Liver (tissue), 9 donors: Measurements from ENCODE around the gene RIGI. TPM values are rescaled to one million over a fixed set of nuclear protein-coding genes. Genes with fewer than 3 reads are reported as not detected.

Experiments used
- DNase-seq: peaks from one replicate; pipeline ENCODE4 v3.0.0-alpha.2; 2017; ENCODE audit warnings: low spot score
- H3K27ac ChIP-seq, 2 donors: one replicate each; pipeline ENCODE4 v1.7.0; 2013; ENCODE audit warnings: inconsistent platforms in 2 of 2, low read length in 2 of 2, control low read depth in 1 of 2, low read depth in 1 of 2, mild to moderate bottlenecking in 1 of 2
- H3K27me3 ChIP-seq, 4 donors: one replicate each; pipeline versions ENCODE4 v1.6.1 to v1.7.0; 2013; ENCODE audit warnings: low read length in 3 of 4, inconsistent platforms in 1 of 4, mild to moderate bottlenecking in 1 of 4, moderate library complexity in 1 of 4; ENCODE audit not compliant: control insufficient read depth in 4 of 4, insufficient read depth in 4 of 4
- H3K36me3 ChIP-seq, 4 donors: one replicate each; pipeline versions ENCODE4 v1.6.1 to v1.7.0; 2013; ENCODE audit warnings: low read length in 3 of 4, mild to moderate bottlenecking in 3 of 4, low read depth in 1 of 4, moderate library complexity in 1 of 4; ENCODE audit not compliant: control insufficient read depth in 4 of 4, insufficient read depth in 3 of 4
- H3K4me1 ChIP-seq, 4 donors: one replicate each; pipeline versions ENCODE4 v1.6.1 to v1.7.0; 2013; ENCODE audit warnings: low read length in 3 of 4, mild to moderate bottlenecking in 3 of 4, moderate library complexity in 1 of 4; ENCODE audit not compliant: control insufficient read depth in 4 of 4, insufficient read depth in 4 of 4
- H3K4me3 ChIP-seq, 3 donors: one replicate each; pipeline versions ENCODE4 v1.6.1 to v1.7.0; 2013; ENCODE audit warnings: low read length in 3 of 3, control low read depth in 1 of 3, low read depth in 1 of 3, mild to moderate bottlenecking in 1 of 3
- H3K9ac ChIP-seq, 2 donors: one replicate each; pipeline ENCODE4 v1.7.0; 2013; ENCODE audit warnings: low read length in 2 of 2, mild to moderate bottlenecking in 2 of 2, moderate library complexity in 2 of 2, control low read depth in 1 of 2, low read depth in 1 of 2
- H3K9me3 ChIP-seq, 4 donors: one replicate each; pipeline versions ENCODE4 v1.6.1 to v1.7.0; 2013; ENCODE audit warnings: low read length in 3 of 4; ENCODE audit not compliant: control insufficient read depth in 4 of 4
- EGR1 ChIP-seq, 2 donors: IDR thresholded peaks; 2 replicates each; pipeline ENCODE4 v1.6.1; 2016 to 2018; ENCODE audit warnings: antibody characterized with exemption in 2 of 2, low read depth in 2 of 2
- FOXA1 ChIP-seq: IDR thresholded peaks from 2 replicates; pipeline ENCODE4 v1.6.1; 2016; ENCODE audit warnings: antibody characterized with exemption
- FOXA2 ChIP-seq: IDR thresholded peaks from 2 replicates; pipeline ENCODE4 v1.6.1; 2016; ENCODE audit warnings: antibody characterized with exemption
- GABPA ChIP-seq, 2 donors: IDR thresholded peaks in 1 of 2; conservative IDR thresholded peaks in 1 of 2; 2 replicates each; pipeline ENCODE4 v1.6.1; 2016; ENCODE audit warnings: antibody characterized with exemption in 2 of 2, mild to moderate bottlenecking in 1 of 2, moderate library complexity in 1 of 2
- HNF4A ChIP-seq, 2 donors: conservative IDR thresholded peaks; 2 replicates each; pipeline ENCODE4 v1.6.1; 2016; ENCODE audit warnings: antibody characterized with exemption in 2 of 2, mild to moderate bottlenecking in 2 of 2
- HNF4G ChIP-seq: IDR thresholded peaks from 2 replicates; pipeline ENCODE4 v1.6.1; 2016; ENCODE audit warnings: antibody characterized with exemption
- JUND ChIP-seq, 2 donors: IDR thresholded peaks; 2 replicates each; pipeline ENCODE4 v1.6.1; 2016; ENCODE audit warnings: antibody characterized with exemption in 2 of 2
- NR2F2 ChIP-seq: IDR thresholded peaks from 2 replicates; pipeline ENCODE4 v1.6.1; 2016; ENCODE audit warnings: antibody characterized with exemption
- RAD21 ChIP-seq, 2 donors: IDR thresholded peaks; 2 replicates each; pipeline ENCODE4 v1.6.1; 2016; ENCODE audit warnings: antibody characterized with exemption in 2 of 2, mild to moderate bottlenecking in 2 of 2
- RXRA ChIP-seq, 2 donors: IDR thresholded peaks; 2 replicates each; pipeline ENCODE4 v1.6.1; 2017 to 2018; ENCODE audit warnings: antibody characterized with exemption in 2 of 2, mild to moderate bottlenecking in 1 of 2
- SP1 ChIP-seq: IDR thresholded peaks from 2 replicates; pipeline ENCODE4 v1.6.1; 2018; ENCODE audit warnings: antibody characterized with exemption, mild to moderate bottlenecking
- TAF1 ChIP-seq: conservative IDR thresholded peaks from 2 replicates; pipeline ENCODE4 v1.6.1; 2016; ENCODE audit warnings: antibody characterized with exemption, mild to moderate bottlenecking
- YY1 ChIP-seq: IDR thresholded peaks from 2 replicates; pipeline ENCODE4 v1.6.1; 2016; ENCODE audit warnings: antibody characterized with exemption, mild to moderate bottlenecking
- WGBS: extraction: QIAGEN DNeasy Blood & Tissue Kit; methylation state at CpG from one replicate; pipeline ENCODE4 v1.1.7; 2013; 5-methylcytosine and 5-hydroxymethylcytosine counted together
- polyA plus RNA-seq, 2 donors: library from polyadenylated mRNA; stranded (reverse) in 1 of 2; unstranded in 1 of 2; fragments of 200-250 nt in 1 of 2; fragments of >200 nt in 1 of 2; fragmentation: Nextera tagmentation in 1 of 2; extraction: Ambion mirVana in 1 of 2; gene quantifications; one replicate each; pipeline versions ENCODE4 v1.2.1 to v1.2.3, GENCODE V29; 2013 to 2015
- total RNA-seq, 2 donors: library from RNA; depleted of rRNA; stranded (reverse); fragments of >200 nt; gene quantifications; one replicate each; pipeline ENCODE4 v1.2.3, GENCODE V29; 2014
- TF ChIP-seq, protein P1 (sequence below): fragments of 150-350 bp; IDR thresholded peaks from 2 replicates; pipeline ENCODE4 v1.5.1; 2017; ENCODE audit warnings: improper control_type of control experiment, low read depth, low read length; ENCODE audit not compliant: missing input control
- TF ChIP-seq, protein P2 (sequence below): IDR thresholded peaks from 2 replicates; pipeline ENCODE4 v1.6.1; 2016; ENCODE audit warnings: antibody characterized with exemption
- TF ChIP-seq, protein P3 (sequence below): IDR thresholded peaks from 2 replicates; pipeline ENCODE4 v1.6.1; 2016; ENCODE audit warnings: antibody characterized with exemption, mild to moderate bottlenecking
- TF ChIP-seq, protein P4 (sequence below): IDR thresholded peaks from 2 replicates; pipeline ENCODE4 v1.6.1; 2016; ENCODE audit warnings: antibody characterized with exemption
- TF ChIP-seq, protein P5 (sequence below): IDR thresholded peaks from 2 replicates; pipeline ENCODE4 v1.6.1; 2016; ENCODE audit warnings: antibody characterized with exemption
- donor health status: healthy.
- donor health status: healthy.
- donor health status: healthy.
- donor health status: healthy.
- donor health status: healthy.

The RIGI gene
- total and polyA plus RNA-seq, 4 donors = 2.6 to 7.4 (median 6.3) TPM

DNA sequence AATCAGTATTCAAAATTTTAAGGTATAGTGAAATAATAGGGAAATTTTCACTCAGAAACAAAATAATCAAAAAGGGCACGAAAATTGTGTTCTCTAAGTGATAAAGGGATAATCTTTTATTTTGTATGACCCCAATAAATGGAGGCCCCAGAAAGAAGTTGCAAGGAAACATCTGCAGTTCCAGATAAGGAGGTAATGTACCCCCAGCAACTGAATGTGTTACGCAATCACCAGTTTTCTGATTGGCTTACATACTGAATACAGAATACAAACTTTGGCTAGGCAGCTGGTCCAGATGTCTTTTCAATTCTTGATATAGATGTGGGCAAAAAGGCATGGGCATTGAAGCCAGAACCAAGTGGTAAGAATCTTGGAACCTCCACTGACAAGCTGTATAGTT lies 28.1 kb upstream of the RIGI start (continued):
- TF ChIP-seq, protein P1, sequence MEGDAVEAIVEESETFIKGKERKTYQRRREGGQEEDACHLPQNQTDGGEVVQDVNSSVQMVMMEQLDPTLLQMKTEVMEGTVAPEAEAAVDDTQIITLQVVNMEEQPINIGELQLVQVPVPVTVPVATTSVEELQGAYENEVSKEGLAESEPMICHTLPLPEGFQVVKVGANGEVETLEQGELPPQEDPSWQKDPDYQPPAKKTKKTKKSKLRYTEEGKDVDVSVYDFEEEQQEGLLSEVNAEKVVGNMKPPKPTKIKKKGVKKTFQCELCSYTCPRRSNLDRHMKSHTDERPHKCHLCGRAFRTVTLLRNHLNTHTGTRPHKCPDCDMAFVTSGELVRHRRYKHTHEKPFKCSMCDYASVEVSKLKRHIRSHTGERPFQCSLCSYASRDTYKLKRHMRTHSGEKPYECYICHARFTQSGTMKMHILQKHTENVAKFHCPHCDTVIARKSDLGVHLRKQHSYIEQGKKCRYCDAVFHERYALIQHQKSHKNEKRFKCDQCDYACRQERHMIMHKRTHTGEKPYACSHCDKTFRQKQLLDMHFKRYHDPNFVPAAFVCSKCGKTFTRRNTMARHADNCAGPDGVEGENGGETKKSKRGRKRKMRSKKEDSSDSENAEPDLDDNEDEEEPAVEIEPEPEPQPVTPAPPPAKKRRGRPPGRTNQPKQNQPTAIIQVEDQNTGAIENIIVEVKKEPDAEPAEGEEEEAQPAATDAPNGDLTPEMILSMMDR = no peak
- TF ChIP-seq EGR1 (IDR thresholded peaks at IDR 0.05; ENCODE audit: low read depth in 2 of 2) (no peak), TAF1 (no peak), RAD21 (IDR thresholded peaks at IDR 0.05) (no peak), FOXA1 (no peak), YY1 (no peak), RXRA (IDR thresholded peaks at IDR 0.05) (no peak), JUND (IDR thresholded peaks at IDR 0.05) (no peak)
- TF ChIP-seq, protein P2, sequence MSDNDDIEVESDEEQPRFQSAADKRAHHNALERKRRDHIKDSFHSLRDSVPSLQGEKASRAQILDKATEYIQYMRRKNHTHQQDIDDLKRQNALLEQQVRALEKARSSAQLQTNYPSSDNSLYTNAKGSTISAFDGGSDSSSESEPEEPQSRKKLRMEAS = no peak

DNA sequence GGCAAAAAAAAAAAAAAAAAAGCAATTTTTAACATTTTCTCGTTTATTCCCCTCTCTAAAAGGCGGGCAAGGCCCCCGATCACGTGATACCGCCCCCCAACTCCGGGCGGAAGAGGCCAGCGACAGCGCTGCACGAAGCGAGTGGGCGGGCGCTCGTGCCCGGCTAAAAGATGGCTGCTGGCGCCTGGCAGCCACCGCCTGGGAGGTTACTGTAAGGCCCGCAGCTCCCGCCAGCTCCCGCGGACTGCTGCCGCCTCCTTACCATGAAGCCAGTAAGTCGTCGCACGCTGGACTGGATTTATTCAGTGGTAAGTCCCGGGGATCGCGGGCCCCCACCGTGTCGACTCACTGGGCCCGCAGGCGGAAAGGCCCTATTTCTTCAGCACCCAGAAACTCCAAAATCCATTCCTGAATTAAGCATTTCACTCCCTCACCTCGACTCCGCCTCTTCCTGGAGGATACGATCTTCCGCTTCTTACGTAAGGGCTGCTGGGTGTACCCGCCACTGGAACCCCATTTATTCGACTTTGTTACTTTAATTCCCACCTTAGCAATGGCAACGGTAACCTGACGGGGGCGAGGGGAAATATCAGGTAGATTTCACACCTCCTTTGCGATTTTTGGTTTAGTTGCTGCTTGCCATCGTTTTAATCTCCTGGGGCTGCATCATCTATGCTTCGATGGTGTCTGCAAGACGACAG lies 26.3 kb upstream of the RIGI start, which contains the start of the genes SMIM27 and TOPORS:
Gene SMIM27, plus strand, starts transcription at position 156 of the 701 bp plus-strand sequence. Its CDS starts 108 bp downstream, at position 264.
Gene TOPORS, minus strand, starts transcription at position 415 of the 701 bp plus-strand sequence. Its CDS starts 150 bp downstream, at position 265.
- H3K4me1 ChIP-seq = peaks cover 2 to 30% (median 13%) of the 10 kb centered on the region in 4 donors
- peaks cover 0 to 2% (median 0%) of the 10 kb centered on the region in 4 donors for H3K36me3 ChIP-seq
- H3K27ac ChIP-seq = peak within 1 kb of the TSS; percentile 94 to 97
- under 1% methylated on average over 46 of the region's 46 CpGs for WGBS
- H3K9me3 ChIP-seq = no peaks in the 10 kb centered on the region
- peak; percentile 87 for DNase-seq
- H3K4me3 ChIP-seq = peak within 1 kb of the TSS; percentile 69 to 94 (median 70)
- peak within 1 kb of the TSS; percentile 97 to 99 for H3K9ac ChIP-seq
- no peaks in the 10 kb centered on the region for H3K27me3 ChIP-seq
- TF ChIP-seq FOXA1 = no peak
- TF ChIP-seq, protein P1 = no peak
- peak in 1 of 2 donors; percentile 37 for TF ChIP-seq JUND (IDR thresholded peaks at IDR 0.05)
- TF ChIP-seq HNF4A (conservative IDR thresholded peaks at IDR 0.05) = peak; percentile 25 to 56
- TF ChIP-seq, protein P3, sequence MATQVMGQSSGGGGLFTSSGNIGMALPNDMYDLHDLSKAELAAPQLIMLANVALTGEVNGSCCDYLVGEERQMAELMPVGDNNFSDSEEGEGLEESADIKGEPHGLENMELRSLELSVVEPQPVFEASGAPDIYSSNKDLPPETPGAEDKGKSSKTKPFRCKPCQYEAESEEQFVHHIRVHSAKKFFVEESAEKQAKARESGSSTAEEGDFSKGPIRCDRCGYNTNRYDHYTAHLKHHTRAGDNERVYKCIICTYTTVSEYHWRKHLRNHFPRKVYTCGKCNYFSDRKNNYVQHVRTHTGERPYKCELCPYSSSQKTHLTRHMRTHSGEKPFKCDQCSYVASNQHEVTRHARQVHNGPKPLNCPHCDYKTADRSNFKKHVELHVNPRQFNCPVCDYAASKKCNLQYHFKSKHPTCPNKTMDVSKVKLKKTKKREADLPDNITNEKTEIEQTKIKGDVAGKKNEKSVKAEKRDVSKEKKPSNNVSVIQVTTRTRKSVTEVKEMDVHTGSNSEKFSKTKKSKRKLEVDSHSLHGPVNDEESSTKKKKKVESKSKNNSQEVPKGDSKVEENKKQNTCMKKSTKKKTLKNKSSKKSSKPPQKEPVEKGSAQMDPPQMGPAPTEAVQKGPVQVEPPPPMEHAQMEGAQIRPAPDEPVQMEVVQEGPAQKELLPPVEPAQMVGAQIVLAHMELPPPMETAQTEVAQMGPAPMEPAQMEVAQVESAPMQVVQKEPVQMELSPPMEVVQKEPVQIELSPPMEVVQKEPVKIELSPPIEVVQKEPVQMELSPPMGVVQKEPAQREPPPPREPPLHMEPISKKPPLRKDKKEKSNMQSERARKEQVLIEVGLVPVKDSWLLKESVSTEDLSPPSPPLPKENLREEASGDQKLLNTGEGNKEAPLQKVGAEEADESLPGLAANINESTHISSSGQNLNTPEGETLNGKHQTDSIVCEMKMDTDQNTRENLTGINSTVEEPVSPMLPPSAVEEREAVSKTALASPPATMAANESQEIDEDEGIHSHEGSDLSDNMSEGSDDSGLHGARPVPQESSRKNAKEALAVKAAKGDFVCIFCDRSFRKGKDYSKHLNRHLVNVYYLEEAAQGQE = peak; percentile 93
- TF ChIP-seq YY1 = peak; percentile 100
- TF ChIP-seq SP1 = no peak
- no peak for TF ChIP-seq NR2F2
- TF ChIP-seq FOXA2 = no peak
- no peak for TF ChIP-seq HNF4G
- peak in 1 of 2 donors; percentile 20 for TF ChIP-seq RXRA (IDR thresholded peaks at IDR 0.05)
- peak; percentile 11 to 21 for TF ChIP-seq RAD21 (IDR thresholded peaks at IDR 0.05)
- TF ChIP-seq EGR1 (IDR thresholded peaks at IDR 0.05; ENCODE audit: low read depth in 2 of 2) = peak; percentile 93 to 95
- TF ChIP-seq TAF1 = peak; percentile 97
- TF ChIP-seq, protein P4, sequence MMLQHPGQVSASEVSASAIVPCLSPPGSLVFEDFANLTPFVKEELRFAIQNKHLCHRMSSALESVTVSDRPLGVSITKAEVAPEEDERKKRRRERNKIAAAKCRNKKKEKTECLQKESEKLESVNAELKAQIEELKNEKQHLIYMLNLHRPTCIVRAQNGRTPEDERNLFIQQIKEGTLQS = peak; percentile 17
- TF ChIP-seq GABPA (IDR thresholded peaks at IDR 0.05 in 1 of 2, conservative IDR thresholded peaks at IDR 0.05 in 1 of 2) = peak; percentile 57 to 86
- TF ChIP-seq, protein P2 = peak; percentile 51
- TF ChIP-seq, protein P5, sequence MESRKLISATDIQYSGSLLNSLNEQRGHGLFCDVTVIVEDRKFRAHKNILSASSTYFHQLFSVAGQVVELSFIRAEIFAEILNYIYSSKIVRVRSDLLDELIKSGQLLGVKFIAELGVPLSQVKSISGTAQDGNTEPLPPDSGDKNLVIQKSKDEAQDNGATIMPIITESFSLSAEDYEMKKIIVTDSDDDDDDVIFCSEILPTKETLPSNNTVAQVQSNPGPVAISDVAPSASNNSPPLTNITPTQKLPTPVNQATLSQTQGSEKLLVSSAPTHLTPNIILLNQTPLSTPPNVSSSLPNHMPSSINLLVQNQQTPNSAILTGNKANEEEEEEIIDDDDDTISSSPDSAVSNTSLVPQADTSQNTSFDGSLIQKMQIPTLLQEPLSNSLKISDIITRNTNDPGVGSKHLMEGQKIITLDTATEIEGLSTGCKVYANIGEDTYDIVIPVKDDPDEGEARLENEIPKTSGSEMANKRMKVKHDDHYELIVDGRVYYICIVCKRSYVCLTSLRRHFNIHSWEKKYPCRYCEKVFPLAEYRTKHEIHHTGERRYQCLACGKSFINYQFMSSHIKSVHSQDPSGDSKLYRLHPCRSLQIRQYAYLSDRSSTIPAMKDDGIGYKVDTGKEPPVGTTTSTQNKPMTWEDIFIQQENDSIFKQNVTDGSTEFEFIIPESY = peak; percentile 36
